IMR-90 (cell line): Measurements from ENCODE around the gene FSD1. TPM values are rescaled to one million over a fixed set of nuclear protein-coding genes. Genes with fewer than 3 reads are reported as not detected.

Experiments
- ATAC-seq: fragments of 200-7000 bp; cut with Tn5 transposase; 2 replicates; pipeline ENCODE4 v1.9.1; 2020; ENCODE audit warnings: low read depth, mild to moderate bottlenecking, moderate library complexity
- BruUV-seq: library from RNA; stranded (reverse); fragments of 400-500 nt; replicated peaks from 2 replicates; lab custom pipeline; 2021; lab: Mats Ljungman, UMichigan
- CTCF ChIA-PET: fragments of 300-600 bp; formaldehyde crosslinking; extraction: SDS; loops from one replicate; lab custom pipeline; 2021; ENCODE audit warnings: antibody characterized with exemption; lab: Yijun Ruan, JAX
- POLR2A ChIA-PET: fragments of 300-600 bp; sonication (Branson Sonifier 250); formaldehyde crosslinking; loops from one replicate; lab custom pipeline; 2022; ENCODE audit warnings: antibody characterized with exemption; ENCODE audit not compliant: unreplicated experiment; lab: Charles Lee
- DNase-seq: peaks from one replicate; pipeline ENCODE4 v3.0.0; 2013
- H2AFZ ChIP-seq: replicated peaks from 2 replicates; pipeline ENCODE3; 2013; ENCODE audit warnings: low read length, mild to moderate bottlenecking; ENCODE audit not compliant: poor library complexity
- H2AK5ac ChIP-seq: 2 replicates; pipeline ENCODE4 v1.6.1; 2013; ENCODE audit warnings: low read depth, low read length, inconsistent platforms
- H2AK9ac ChIP-seq: replicated peaks from 2 replicates; pipeline ENCODE3; 2013; ENCODE audit warnings: mild to moderate bottlenecking, low read depth, low read length, moderate library complexity; ENCODE audit not compliant: poor library complexity
- H2BK120ac ChIP-seq: 2 replicates; pipeline ENCODE4 v1.6.1; 2013; ENCODE audit warnings: low read depth, low read length, inconsistent platforms
- H2BK15ac ChIP-seq: 3 replicates; pipeline ENCODE4 v1.6.1; 2013; ENCODE audit warnings: low read depth, low read length, inconsistent platforms
- H2BK20ac ChIP-seq: 2 replicates; pipeline ENCODE4 v1.6.1; 2013; ENCODE audit warnings: low read depth, mild to moderate bottlenecking, inconsistent platforms, low read length, moderate library complexity
- H2BK5ac ChIP-seq: 2 replicates; pipeline ENCODE4 v1.6.1; 2013; ENCODE audit warnings: mild to moderate bottlenecking, low read depth, low read length, inconsistent platforms; ENCODE audit not compliant: poor library complexity, severe bottlenecking
- H3K14ac ChIP-seq: replicated peaks from 2 replicates; pipeline ENCODE4 v1.6.1; 2013; ENCODE audit warnings: low read depth, low read length, inconsistent platforms
- H3K18ac ChIP-seq: 2 replicates; pipeline ENCODE4 v1.6.1; 2013; ENCODE audit warnings: low read depth, low read length, control low read depth
- H3K23ac ChIP-seq: 2 replicates; pipeline ENCODE4 v1.6.1; 2013; ENCODE audit warnings: low read depth, low read length, inconsistent platforms
- H3K27ac ChIP-seq: 2 replicates; pipeline ENCODE4 v1.5.1; 2013; ENCODE audit warnings: mild to moderate bottlenecking, control low read depth, low read length; ENCODE audit not compliant: insufficient read depth
- H3K27me3 ChIP-seq: 2 replicates; pipeline ENCODE4 v1.6.1; 2013; ENCODE audit warnings: low read length; ENCODE audit not compliant: control insufficient read depth, insufficient read depth
- H3K36me3 ChIP-seq: 2 replicates; pipeline ENCODE4 v1.6.1; 2013; ENCODE audit warnings: low read length, mixed read lengths; ENCODE audit not compliant: control insufficient read depth, insufficient read depth
- H3K4ac ChIP-seq: 2 replicates; pipeline ENCODE4 v1.6.1; 2013; ENCODE audit warnings: low read depth, low read length, inconsistent platforms
- H3K4me1 ChIP-seq: 2 replicates; pipeline ENCODE4 v1.6.1; 2013; ENCODE audit warnings: low read length, mixed read lengths; ENCODE audit not compliant: control insufficient read depth, insufficient read depth
- H3K4me2 ChIP-seq: 2 replicates; pipeline ENCODE4 v1.6.1; 2013; ENCODE audit warnings: low read depth, mild to moderate bottlenecking, control low read depth, low read length, moderate library complexity
- H3K4me3 ChIP-seq: 2 replicates; pipeline ENCODE4 v1.5.1; 2013; ENCODE audit warnings: low read depth, mild to moderate bottlenecking, control low read depth, low read length, moderate library complexity; ENCODE audit not compliant: insufficient read depth
- H3K56ac ChIP-seq: 2 replicates; pipeline ENCODE4 v1.6.1; 2013; ENCODE audit warnings: low read length, inconsistent platforms; ENCODE audit not compliant: insufficient read depth; ENCODE audit errors: extremely low read depth
- H3K79me1 ChIP-seq, 2 experiments: 2 replicates each; pipeline ENCODE4 v1.6.1; 2013; ENCODE audit warnings: low read length in 2 of 2, inconsistent platforms in 1 of 2, low read depth in 1 of 2
- H3K9ac ChIP-seq: 2 replicates; pipeline ENCODE4 v1.6.1; 2013; ENCODE audit warnings: low read depth, low read length, control low read depth
- H3K9me1 ChIP-seq: 2 replicates; pipeline ENCODE4 v1.6.1; 2013; ENCODE audit warnings: low read length, inconsistent platforms; ENCODE audit not compliant: insufficient read depth
- H3K9me3 ChIP-seq: 2 replicates; pipeline ENCODE4 v1.6.1; 2013; ENCODE audit warnings: low read length; ENCODE audit not compliant: control insufficient read depth, insufficient read depth
- H4K20me1 ChIP-seq: 2 replicates; pipeline ENCODE4 v1.6.1; 2013; ENCODE audit warnings: low read length, inconsistent platforms; ENCODE audit not compliant: insufficient read depth
- H4K5ac ChIP-seq: 2 replicates; pipeline ENCODE4 v1.6.1; 2013; ENCODE audit warnings: mild to moderate bottlenecking, low read depth, low read length, control low read depth
- H4K8ac ChIP-seq, 2 experiments: 2 replicates each; pipeline ENCODE4 v1.6.1; 2013; ENCODE audit warnings: low read depth in 2 of 2, low read length in 2 of 2, control low read depth in 1 of 2, inconsistent platforms in 1 of 2
- H4K91ac ChIP-seq: 2 replicates; pipeline ENCODE4 v1.6.1; 2013; ENCODE audit warnings: low read depth, low read length, inconsistent platforms; ENCODE audit not compliant: insufficient read depth
- CEBPB ChIP-seq: IDR thresholded peaks from 2 replicates; pipeline ENCODE4 v1.6.1; 2012; ENCODE audit warnings: low read depth, low read length, improper control_type of control experiment
- FOS ChIP-seq: fragments of 150-350 bp; IDR thresholded peaks from 2 replicates; pipeline ENCODE4 v1.6.1; 2016; ENCODE audit warnings: low read depth, low read length
- MXI1 ChIP-seq: IDR thresholded peaks from 2 replicates; pipeline ENCODE4 v1.6.1; 2012; ENCODE audit warnings: low read depth, mild to moderate bottlenecking, low read length, moderate library complexity, borderline replicate concordance
- NFE2L2 ChIP-seq: fragments of 150-350 bp; IDR thresholded peaks from 2 replicates; pipeline ENCODE4 v1.6.1; 2016; ENCODE audit warnings: low read depth, mild to moderate bottlenecking, low read length
- POLR2A ChIP-seq: IDR thresholded peaks from 2 replicates; pipeline ENCODE4 v1.6.1; 2012; ENCODE audit warnings: mild to moderate bottlenecking, low read depth, low read length
- SMC3 ChIP-seq: fragments of 150-350 bp; IDR thresholded peaks from 2 replicates; pipeline ENCODE4 v1.6.1; 2016; ENCODE audit warnings: low read depth, mild to moderate bottlenecking, antibody characterized with exemption, low read length, moderate library complexity
- WGBS, 2 experiments: methylation state at CpG; one replicate each; pipeline versions ENCODE4 v1.1.5 to v1.1.7; 2013; ENCODE audit warnings: missing lambda C conversion rate in 2 of 2; ENCODE audit not compliant: insufficient read length in 1 of 2; ENCODE audit errors: extremely low coverage in 2 of 2; 5-methylcytosine and 5-hydroxymethylcytosine counted together
- dilution Hi-C: fragments of 300-500 bp; cut with HindIII; formaldehyde crosslinking; loops from one replicate; pipeline ENCODE4 v1.14.3; 2018; ENCODE audit warnings: low sequenced_read_pairs; ENCODE audit not compliant: unreplicated experiment
- in situ Hi-C: fragments of 300-500 bp; cut with MboI; formaldehyde crosslinking; loops from 3 replicates; pipeline ENCODE4 v1.14.3; 2019; ENCODE audit warnings: low sequenced_read_pairs, inconsistent platforms, mixed read lengths
- intact Hi-C: fragments of 100-400 bp; cut with micrococcal nuclease; formaldehyde crosslinking; loops from 2 replicates; pipeline ENCODE4 v1.10.0; 2022
- polyA plus RNA-seq, 3 experiments: library from polyadenylated mRNA; depleted of rRNA; stranded (reverse); fragments of >200 nt; gene quantifications; 2 replicates each; pipeline ENCODE4 v1.2.3, GENCODE V29; 2012; ENCODE audit warnings: low replicate concordance in 1 of 3
- total RNA-seq: library from RNA; depleted of rRNA; stranded (reverse); fragments of >200 nt; gene quantifications from 2 replicates; pipeline ENCODE4 v1.2.3, GENCODE V29; 2012
- TF ChIP-seq, protein P1 (sequence below): fragments of 150-350 bp; IDR thresholded peaks from 2 replicates; pipeline ENCODE4 v1.6.1; 2017; ENCODE audit warnings: mild to moderate bottlenecking, antibody characterized with exemption, low read length, low read depth

Gene FSD1
- total and polyA plus RNA-seq, 2 of the 4 experiments (the other 2 are of a cell fraction): 17.4 to 24.4 TPM

DNA sequence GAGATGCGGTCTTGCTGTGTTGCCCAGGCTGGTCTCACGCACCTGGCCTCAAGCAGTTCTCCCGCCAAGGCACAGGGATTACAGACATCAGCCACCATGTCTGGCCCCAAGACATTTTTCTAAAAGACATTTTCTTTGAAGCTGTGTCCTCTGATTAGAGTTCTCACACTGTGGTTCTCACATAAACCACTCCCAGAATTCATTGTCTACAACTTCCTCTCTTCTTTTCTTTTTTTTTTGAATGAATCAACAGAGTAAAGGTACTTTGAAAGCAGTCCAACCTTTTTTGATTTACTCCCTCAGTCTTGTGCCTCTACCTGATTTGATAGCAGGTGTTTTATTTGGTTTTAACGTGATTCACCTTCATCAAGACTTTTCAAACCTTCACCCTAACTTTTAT is 39.6 kb upstream of the FSD1 start:
- Histone ChIP-seq H3K4me3 (no peak overlapping the region), H3K36me3 (peaks cover 24% of the 10 kb centered on the region), H3K18ac (no peak overlapping the region), H3K9me3 (no peaks in the 10 kb centered on the region), H2AFZ (no peak overlapping the region), H3K4ac (no peak overlapping the region), H4K91ac (no peak overlapping the region), H2BK5ac (no peak overlapping the region), H4K5ac (no peak overlapping the region), H2BK120ac (no peak overlapping the region), H3K56ac (no peak overlapping the region), H3K4me2 (no peak overlapping the region), H3K27ac (no peak overlapping the region), H2BK15ac (no peak overlapping the region), H3K79me1 (no peaks in the 10 kb centered on the region), H3K9ac (no peak overlapping the region), H3K4me1 (no peaks in the 10 kb centered on the region), H2BK20ac (no peak overlapping the region), H2AK5ac (no peak overlapping the region), H4K8ac (no peak overlapping the region), H3K9me1 (no peaks in the 10 kb centered on the region), H3K27me3 (no peaks in the 10 kb centered on the region), H2AK9ac (no peak overlapping the region), H4K20me1 (peaks cover 6% of the 10 kb centered on the region; the same call in 1 of the 2 replicates), H3K23ac (no peak overlapping the region), H3K14ac (no peak overlapping the region)
- ATAC-seq (no peak), DNase-seq (no peak)
- POLR2A ChIA-PET: interaction anchor here (0.6 kb wide), 1 partner anchor 63 kb away, joined by 3 read pairs; no protein-coding TSS in a partner anchor
- WGBS, 2 experiments: 100% methylated on average over 2 of the region's 4 CpGs; no CpG with 5 or more reads in 1 of the 2 experiments
- intact Hi-C loops: no loop called here
- CTCF ChIA-PET: interaction anchor here (0.6 kb wide), 1 partner anchor 132 kb away, joined by 3 read pairs; no protein-coding TSS in a partner anchor
- dilution Hi-C loops: no loop called here
- TF ChIP-seq, protein P1, sequence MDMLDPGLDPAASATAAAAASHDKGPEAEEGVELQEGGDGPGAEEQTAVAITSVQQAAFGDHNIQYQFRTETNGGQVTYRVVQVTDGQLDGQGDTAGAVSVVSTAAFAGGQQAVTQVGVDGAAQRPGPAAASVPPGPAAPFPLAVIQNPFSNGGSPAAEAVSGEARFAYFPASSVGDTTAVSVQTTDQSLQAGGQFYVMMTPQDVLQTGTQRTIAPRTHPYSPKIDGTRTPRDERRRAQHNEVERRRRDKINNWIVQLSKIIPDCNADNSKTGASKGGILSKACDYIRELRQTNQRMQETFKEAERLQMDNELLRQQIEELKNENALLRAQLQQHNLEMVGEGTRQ: no peak
- TF ChIP-seq CEBPB: no peak
- no peak for TF ChIP-seq POLR2A
- no peak for TF ChIP-seq NFE2L2
- no peak for TF ChIP-seq SMC3
- no peak for TF ChIP-seq MXI1
- no peak for TF ChIP-seq FOS
- BruUV-seq: no TSS peak
- in situ Hi-C loops: loop anchor here (5.0 kb wide), 1 partner anchor 87 kb away; no protein-coding TSS in a partner anchor
